Testis (tissue), 3 donors: ENCODE data around the gene HMX3. TPM values are rescaled to one million over a fixed set of nuclear protein-coding genes. Genes with fewer than 3 reads are reported as not detected.
A peak's percentile ranks its signal among the peaks of the same experiment; 100 is the strongest.

Source experiments
- DNase-seq: peaks from one replicate; pipeline ENCODE4 v3.0.0-alpha.2; 2019
- H3K27ac ChIP-seq, 2 donors: fragments of 200-600 bp; sonication (generic); one replicate each; pipeline ENCODE4 v1.5.1; 2019
- H3K27me3 ChIP-seq: fragments of 200-600 bp; sonication (generic); one replicate; pipeline ENCODE4 v1.5.1; 2019
- H3K36me3 ChIP-seq: fragments of 200-600 bp; sonication (generic); one replicate; pipeline ENCODE4 v1.5.1; 2017; ENCODE audit warnings: low read depth; ENCODE audit errors: missing control alignments
- H3K4me1 ChIP-seq: fragments of 200-600 bp; sonication (generic); one replicate; pipeline ENCODE4 v1.5.1; 2019
- H3K4me3 ChIP-seq, 2 donors: fragments of 200-600 bp; sonication (generic); one replicate each; pipeline ENCODE4 v1.5.1; 2017 to 2019
- H3K9me3 ChIP-seq: fragments of 200-600 bp; sonication (generic); one replicate; pipeline ENCODE4 v1.5.1; 2017
- POLR2A ChIP-seq: fragments of 450-650 bp; IDR thresholded peaks from one replicate; pipeline ENCODE4 v1.6.1; 2017; ENCODE audit warnings: antibody characterized with exemption, mild to moderate bottlenecking, moderate library complexity
- WGBS, 2 donors: methylation state at CpG; one replicate each; pipeline ENCODE4 v1.1.5; 2018; 5-methylcytosine and 5-hydroxymethylcytosine counted together
- intact Hi-C: fragments of 100-400 bp; cut with DNase I; formaldehyde crosslinking; loops from one replicate; pipeline ENCODE4 v1.15.1; 2023; ENCODE audit warnings: low total_unique reads
- polyA plus RNA-seq: library from polyadenylated mRNA; stranded (reverse); fragments of 350-450 nt; fragmentation: Illumina TruSeq; extraction: RNeasy Lipid Tissue Mini Kit (QIAGEN cat#74804); gene quantifications from one replicate; pipeline ENCODE4 v1.2.3, GENCODE V29; 2014; ENCODE audit warnings: low read depth, low replicate concordance; ENCODE audit not compliant: insufficient read depth
- total RNA-seq, 2 donors: library from RNA; depleted of rRNA; stranded (reverse); fragments of >200 nt; gene quantifications; one replicate each; pipeline ENCODE4 v1.2.3, GENCODE V29; 2016
- TF ChIP-seq, protein P1 (sequence below), 3 experiments: fragments of 450-650 bp in 2 of 3; fragments of 200-600 bp in 1 of 3; sonication (generic) in 1 of 3; IDR thresholded peaks; one replicate each; pipeline ENCODE4 v1.5.1; 2016 to 2019; ENCODE audit warnings: antibody characterized with exemption in 3 of 3, mild to moderate bottlenecking in 2 of 3, moderate library complexity in 1 of 3

Gene HMX3
- total and polyA plus RNA-seq, 3 donors from 2014 or later, result 0.25 to 0.55 TPM; not detected in 1

- H3K4me1 ChIP-seq, result peaks cover 14% of the 10 kb centered on the region
- H3K9me3 ChIP-seq, result no peaks in the 10 kb centered on the region
- intact Hi-C loops, result no loop called here
- 15 to 19% methylated on average over 7 of the region's 7 CpGs for WGBS, 2 donors
- no peak overlapping the region for H3K4me3 ChIP-seq
- TF ChIP-seq, protein P1, sequence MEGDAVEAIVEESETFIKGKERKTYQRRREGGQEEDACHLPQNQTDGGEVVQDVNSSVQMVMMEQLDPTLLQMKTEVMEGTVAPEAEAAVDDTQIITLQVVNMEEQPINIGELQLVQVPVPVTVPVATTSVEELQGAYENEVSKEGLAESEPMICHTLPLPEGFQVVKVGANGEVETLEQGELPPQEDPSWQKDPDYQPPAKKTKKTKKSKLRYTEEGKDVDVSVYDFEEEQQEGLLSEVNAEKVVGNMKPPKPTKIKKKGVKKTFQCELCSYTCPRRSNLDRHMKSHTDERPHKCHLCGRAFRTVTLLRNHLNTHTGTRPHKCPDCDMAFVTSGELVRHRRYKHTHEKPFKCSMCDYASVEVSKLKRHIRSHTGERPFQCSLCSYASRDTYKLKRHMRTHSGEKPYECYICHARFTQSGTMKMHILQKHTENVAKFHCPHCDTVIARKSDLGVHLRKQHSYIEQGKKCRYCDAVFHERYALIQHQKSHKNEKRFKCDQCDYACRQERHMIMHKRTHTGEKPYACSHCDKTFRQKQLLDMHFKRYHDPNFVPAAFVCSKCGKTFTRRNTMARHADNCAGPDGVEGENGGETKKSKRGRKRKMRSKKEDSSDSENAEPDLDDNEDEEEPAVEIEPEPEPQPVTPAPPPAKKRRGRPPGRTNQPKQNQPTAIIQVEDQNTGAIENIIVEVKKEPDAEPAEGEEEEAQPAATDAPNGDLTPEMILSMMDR (IDR thresholded peaks at IDR 0.05), result no peak
- TF ChIP-seq POLR2A, result no peak
- no peaks in the 10 kb centered on the region for H3K36me3 ChIP-seq
- no peak overlapping the region for H3K27ac ChIP-seq
- H3K27me3 ChIP-seq, result no peaks in the 10 kb centered on the region
- DNase-seq, result no peak
Measured at GRCh38 chr10:123151737-123152135, 16.0 kb downstream of the HMX3 start.

DNA sequence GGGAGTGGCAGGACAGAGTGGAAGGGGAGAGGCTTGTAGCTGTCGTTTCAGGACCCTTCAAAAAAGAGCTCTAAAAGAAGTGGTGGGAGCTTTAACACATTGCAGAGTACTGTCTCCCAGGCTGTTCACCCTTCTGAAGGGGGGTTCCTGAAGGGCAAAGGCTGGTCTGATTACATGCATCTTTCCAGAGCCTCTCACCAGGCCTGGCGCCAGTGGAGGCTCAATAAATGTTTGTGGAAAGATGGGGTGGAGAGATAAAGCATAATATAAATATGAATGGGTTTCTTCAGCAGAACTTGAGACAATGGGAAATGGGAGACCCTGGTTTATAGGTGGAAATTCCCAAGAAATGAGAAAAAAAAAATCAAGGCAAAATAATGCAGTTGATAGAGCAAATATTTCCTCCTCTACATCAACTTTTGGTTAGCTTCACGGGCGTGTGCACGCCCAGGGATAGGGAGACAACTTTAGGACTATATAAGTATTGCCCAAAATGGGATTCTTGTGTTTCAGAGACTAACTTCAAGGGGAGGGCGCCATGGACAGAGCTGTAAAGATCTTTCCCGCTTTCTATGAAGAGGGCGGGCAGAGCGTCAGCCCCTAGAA is 17.8 kb downstream of the HMX3 start:
- TF ChIP-seq, protein P1 (IDR thresholded peaks at IDR 0.05), result no peak
- TF ChIP-seq POLR2A, result no peak
- no peaks in the 10 kb centered on the region for H3K36me3 ChIP-seq
- peaks cover 14% of the 10 kb centered on the region for H3K4me1 ChIP-seq
- H3K27me3 ChIP-seq, result no peaks in the 10 kb centered on the region
- WGBS, 2 donors, result 31 to 36% methylated on average over 9 of the region's 9 CpGs
- no peak for DNase-seq
- no peak overlapping the region for H3K27ac ChIP-seq
- intact Hi-C loops, result no loop called here
- H3K9me3 ChIP-seq, result no peaks in the 10 kb centered on the region
- H3K4me3 ChIP-seq, result peak overlapping the region; percentile 65 to 89

- 0% methylated on average over 15 to 44 of the region's 50 CpGs for WGBS, 2 donors
- TF ChIP-seq POLR2A, result peak; percentile 64
- TF ChIP-seq, protein P1 (IDR thresholded peaks at IDR 0.05), result no peak
- Histone ChIP-seq H3K36me3 (no peaks in the 10 kb centered on the region), H3K9me3 (no peaks in the 10 kb centered on the region), H3K27ac (peak within 1 kb of the TSS; percentile 73 to 84), H3K27me3 (no peaks in the 10 kb centered on the region), H3K4me3 (peak within 1 kb of the TSS; percentile 65 to 89), H3K4me1 (peaks cover 14% of the 10 kb centered on the region)
- intact Hi-C loops, result no loop called here
- DNase-seq, result peak; percentile 100
Measured at GRCh38 chr10:123154092-123154710, 18.4 kb downstream of the HMX3 start, which contains the start of gene BUB3. Gene BUB3, plus strand, starts transcription at chr10:123154402. Its CDS starts 516 bp downstream, at chr10:123154918.

- H3K4me1 ChIP-seq, result peaks cover 14% of the 10 kb centered on the region
- no peaks in the 10 kb centered on the region for H3K36me3 ChIP-seq
- H3K27me3 ChIP-seq, result no peaks in the 10 kb centered on the region
- H3K9me3 ChIP-seq, result no peaks in the 10 kb centered on the region
- peak overlapping the region; percentile 73 to 84 for H3K27ac ChIP-seq
- 4% methylated on average over 23 to 47 of the region's 49 CpGs for WGBS, 2 donors
- intact Hi-C loops, result no loop called here
- H3K4me3 ChIP-seq, result peak overlapping the region; percentile 65 to 89
- no peak for TF ChIP-seq POLR2A
- TF ChIP-seq, protein P1 (IDR thresholded peaks at IDR 0.05), result no peak
- DNase-seq, result peak; percentile 71
Measured at GRCh38 chr10:123154711-123155505, 19.1 kb downstream of the HMX3 start.
